Measurements from ENCODE around the gene MTF2.
A peak's percentile ranks its signal among the peaks of the same experiment; 100 is the strongest.

The MTF2 gene

GRCh38 chr1:93034397-93034796 lies 44.7 kb upstream of the MTF2 start:
- TF ChIP-seq, protein P1, sequence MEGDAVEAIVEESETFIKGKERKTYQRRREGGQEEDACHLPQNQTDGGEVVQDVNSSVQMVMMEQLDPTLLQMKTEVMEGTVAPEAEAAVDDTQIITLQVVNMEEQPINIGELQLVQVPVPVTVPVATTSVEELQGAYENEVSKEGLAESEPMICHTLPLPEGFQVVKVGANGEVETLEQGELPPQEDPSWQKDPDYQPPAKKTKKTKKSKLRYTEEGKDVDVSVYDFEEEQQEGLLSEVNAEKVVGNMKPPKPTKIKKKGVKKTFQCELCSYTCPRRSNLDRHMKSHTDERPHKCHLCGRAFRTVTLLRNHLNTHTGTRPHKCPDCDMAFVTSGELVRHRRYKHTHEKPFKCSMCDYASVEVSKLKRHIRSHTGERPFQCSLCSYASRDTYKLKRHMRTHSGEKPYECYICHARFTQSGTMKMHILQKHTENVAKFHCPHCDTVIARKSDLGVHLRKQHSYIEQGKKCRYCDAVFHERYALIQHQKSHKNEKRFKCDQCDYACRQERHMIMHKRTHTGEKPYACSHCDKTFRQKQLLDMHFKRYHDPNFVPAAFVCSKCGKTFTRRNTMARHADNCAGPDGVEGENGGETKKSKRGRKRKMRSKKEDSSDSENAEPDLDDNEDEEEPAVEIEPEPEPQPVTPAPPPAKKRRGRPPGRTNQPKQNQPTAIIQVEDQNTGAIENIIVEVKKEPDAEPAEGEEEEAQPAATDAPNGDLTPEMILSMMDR (IDR thresholded peaks at IDR 0.05; ENCODE audit: low read depth, low read length): no peak
- H3K36me3 ChIP-seq: no peaks in the 10 kb centered on the region
- no peak for DNase-seq
- H3K4me3 ChIP-seq (ENCODE audit: low read depth, low read length): no peak overlapping the region
- H3K9me3 ChIP-seq (ENCODE audit: severe bottlenecking): no peaks in the 10 kb centered on the region
- no peak overlapping the region for H3K27ac ChIP-seq
- H3K27me3 ChIP-seq (ENCODE audit: insufficient read depth, low read depth, severe bottlenecking): no peaks in the 10 kb centered on the region

DNA sequence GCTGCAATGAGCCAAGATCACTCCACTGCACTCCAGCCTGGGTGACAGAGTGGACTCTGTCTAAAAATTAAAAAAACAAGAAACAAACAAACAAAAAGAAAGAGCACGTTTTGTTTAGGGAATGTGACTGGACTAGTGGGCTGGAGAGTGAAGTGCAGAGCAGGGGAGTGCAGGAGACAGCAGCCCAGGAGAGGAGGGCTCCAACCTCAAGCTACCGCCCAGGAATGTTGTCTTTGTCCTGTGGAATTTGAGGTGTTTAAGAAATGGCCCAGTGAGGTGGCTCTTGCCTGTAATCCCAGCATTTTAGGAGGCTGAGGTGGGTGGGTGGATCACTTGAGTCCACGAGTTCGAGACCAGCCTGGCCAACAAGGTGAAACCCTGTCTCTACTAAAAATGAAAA lies 42.4 kb upstream of the MTF2 start:
- H3K27ac ChIP-seq: no peak overlapping the region
- TF ChIP-seq, protein P1 (IDR thresholded peaks at IDR 0.05; ENCODE audit: low read depth, low read length): no peak
- H3K9me3 ChIP-seq (ENCODE audit: severe bottlenecking): no peaks in the 10 kb centered on the region
- H3K4me3 ChIP-seq (ENCODE audit: low read depth, low read length): no peak overlapping the region
- no peak for DNase-seq
- no peaks in the 10 kb centered on the region for H3K36me3 ChIP-seq
- no peaks in the 10 kb centered on the region for H3K27me3 ChIP-seq (ENCODE audit: insufficient read depth, low read depth, severe bottlenecking)

- no peaks in the 10 kb centered on the region for H3K9me3 ChIP-seq (ENCODE audit: severe bottlenecking)
- no peak for DNase-seq
- no peaks in the 10 kb centered on the region for H3K36me3 ChIP-seq
- TF ChIP-seq, protein P1 (IDR thresholded peaks at IDR 0.05; ENCODE audit: low read depth, low read length): no peak
- H3K4me3 ChIP-seq (ENCODE audit: low read depth, low read length): no peak overlapping the region
- H3K27ac ChIP-seq: peak overlapping the region; percentile 4; the same call in 1 of the 2 replicates
- no peaks in the 10 kb centered on the region for H3K27me3 ChIP-seq (ENCODE audit: insufficient read depth, low read depth, severe bottlenecking)
These were observed 36.7 kb upstream of the MTF2 start for GRCh38 chr1:93042187-93043056.

DNA sequence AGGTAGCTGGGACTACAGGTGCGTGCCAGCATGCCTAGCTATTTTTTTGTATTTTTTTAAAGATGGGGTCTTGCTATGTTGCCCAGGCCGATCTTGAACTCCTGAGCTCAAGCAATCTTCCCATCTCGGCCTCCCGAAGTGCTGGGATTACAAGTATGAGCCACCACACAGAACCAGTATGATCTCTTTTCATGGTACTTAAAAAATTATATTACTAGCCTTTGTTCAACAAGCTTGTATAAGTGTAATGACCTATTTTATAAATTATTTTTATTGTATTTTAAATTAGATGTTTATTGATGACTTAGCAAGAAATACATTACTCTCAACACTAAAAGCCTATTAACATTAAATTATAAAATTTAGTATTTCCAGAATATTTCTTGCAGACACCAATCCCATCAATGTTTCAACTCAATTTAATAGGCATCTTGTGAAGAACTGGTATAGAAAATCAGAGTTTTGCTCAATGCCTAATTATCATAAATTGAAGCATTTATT lies 36.0 kb upstream of the MTF2 start:
- TF ChIP-seq, protein P1 (IDR thresholded peaks at IDR 0.05; ENCODE audit: low read depth, low read length): no peak
- H3K27me3 ChIP-seq (ENCODE audit: insufficient read depth, low read depth, severe bottlenecking): no peaks in the 10 kb centered on the region
- H3K9me3 ChIP-seq (ENCODE audit: severe bottlenecking): no peaks in the 10 kb centered on the region
- no peak overlapping the region for H3K27ac ChIP-seq
- no peak overlapping the region for H3K4me3 ChIP-seq (ENCODE audit: low read depth, low read length)
- no peak for DNase-seq
- H3K36me3 ChIP-seq: no peaks in the 10 kb centered on the region

- Histone ChIP-seq H3K27ac (no peak overlapping the region), H3K4me3 (ENCODE audit: low read depth, low read length) (no peak overlapping the region)
These were observed 31.5 kb upstream of the MTF2 start for GRCh38 chr1:93047618-93048017.

More at GRCh38 chr1:93047618-93048017, 31.5 kb upstream of the MTF2 start:
- DNase-seq: no peak
- Histone ChIP-seq H3K27me3 (ENCODE audit: insufficient read depth, low read depth, severe bottlenecking) (no peaks in the 10 kb centered on the region), H3K9me3 (ENCODE audit: severe bottlenecking) (no peaks in the 10 kb centered on the region), H3K36me3 (no peaks in the 10 kb centered on the region)
- TF ChIP-seq, protein P1 (IDR thresholded peaks at IDR 0.05; ENCODE audit: low read depth, low read length): no peak
